Measurements from ENCODE around the gene PSME3IP1.

The PSME3IP1 gene

DNA sequence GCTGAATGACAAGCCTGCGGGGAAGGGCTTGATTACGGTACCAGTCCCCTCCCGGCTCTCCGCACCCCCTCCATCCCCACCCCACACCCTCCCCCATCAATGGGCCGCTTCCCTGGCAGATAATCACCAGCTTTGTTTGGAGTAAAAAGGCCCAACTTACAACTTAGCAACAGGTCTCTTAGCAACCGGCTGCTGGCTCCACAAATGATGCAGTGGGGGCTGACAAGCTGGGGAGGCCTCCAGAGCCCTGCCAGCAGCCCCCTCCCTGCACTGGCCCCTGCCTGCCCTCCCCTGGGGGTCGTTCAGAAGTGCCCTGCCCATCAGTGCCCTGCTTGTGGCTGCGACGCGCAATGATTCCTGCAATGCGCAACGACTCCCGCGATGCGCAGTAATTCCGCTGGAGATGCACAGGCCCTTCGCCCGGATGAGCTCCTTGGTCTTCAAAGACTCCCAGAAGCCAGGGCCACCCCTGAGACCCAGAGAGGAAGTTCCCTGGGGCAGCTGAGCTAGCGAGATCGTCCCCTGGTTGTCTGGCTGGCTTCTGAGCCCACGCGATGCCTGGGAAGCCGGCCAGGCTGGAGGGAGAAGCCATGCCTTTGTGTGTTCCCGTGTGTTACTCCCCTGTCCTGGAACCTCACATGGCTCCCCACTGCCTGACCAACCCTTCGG lies 70.2 kb downstream of the PSME3IP1 start:
- CTCF ChIA-PET: interaction anchor here (1.5 to 3.9 kb wide), 2 partner anchors 22 to 32 kb away, joined by 5 to 20 read pairs; partner anchors contain the start of gene CPNE2
- POLR2A ChIA-PET: interaction anchor here (0.5 kb wide), 1 partner anchor 213 kb away, joined by 3 read pairs; no protein-coding TSS in a partner anchor
- TF ChIP-seq, protein P1, sequence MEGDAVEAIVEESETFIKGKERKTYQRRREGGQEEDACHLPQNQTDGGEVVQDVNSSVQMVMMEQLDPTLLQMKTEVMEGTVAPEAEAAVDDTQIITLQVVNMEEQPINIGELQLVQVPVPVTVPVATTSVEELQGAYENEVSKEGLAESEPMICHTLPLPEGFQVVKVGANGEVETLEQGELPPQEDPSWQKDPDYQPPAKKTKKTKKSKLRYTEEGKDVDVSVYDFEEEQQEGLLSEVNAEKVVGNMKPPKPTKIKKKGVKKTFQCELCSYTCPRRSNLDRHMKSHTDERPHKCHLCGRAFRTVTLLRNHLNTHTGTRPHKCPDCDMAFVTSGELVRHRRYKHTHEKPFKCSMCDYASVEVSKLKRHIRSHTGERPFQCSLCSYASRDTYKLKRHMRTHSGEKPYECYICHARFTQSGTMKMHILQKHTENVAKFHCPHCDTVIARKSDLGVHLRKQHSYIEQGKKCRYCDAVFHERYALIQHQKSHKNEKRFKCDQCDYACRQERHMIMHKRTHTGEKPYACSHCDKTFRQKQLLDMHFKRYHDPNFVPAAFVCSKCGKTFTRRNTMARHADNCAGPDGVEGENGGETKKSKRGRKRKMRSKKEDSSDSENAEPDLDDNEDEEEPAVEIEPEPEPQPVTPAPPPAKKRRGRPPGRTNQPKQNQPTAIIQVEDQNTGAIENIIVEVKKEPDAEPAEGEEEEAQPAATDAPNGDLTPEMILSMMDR (IDR thresholded peaks at IDR 0.05; ENCODE audit: insufficient read depth, low read length, missing control alignments): no peak
- H3K4me3 ChIP-seq (ENCODE audit: low read depth, low read length): no peak overlapping the region
- no peak for DNase-seq (ENCODE audit: low read depth, low spot score)

DNA sequence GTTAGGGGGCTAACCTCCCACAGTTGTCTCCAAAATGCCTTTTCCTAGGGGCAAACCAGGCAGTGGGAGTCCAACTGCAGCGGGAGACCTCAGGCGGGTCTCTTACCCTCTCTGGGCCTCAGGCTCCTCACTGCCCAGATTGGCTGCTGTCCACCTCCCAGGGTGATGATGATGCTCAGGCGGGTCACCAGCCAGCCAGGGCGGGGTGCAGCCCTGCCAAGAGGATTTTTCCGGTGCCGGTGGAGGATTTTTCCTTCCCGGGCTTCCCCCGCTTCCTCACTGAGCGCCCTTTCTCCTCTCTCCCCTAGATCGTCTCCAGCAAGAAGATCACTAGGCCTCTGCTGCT lies 70.7 kb downstream of the PSME3IP1 start:
- DNase-seq (ENCODE audit: low read depth, low spot score): no peak
- TF ChIP-seq, protein P1 (IDR thresholded peaks at IDR 0.05; ENCODE audit: insufficient read depth, low read length, missing control alignments): no peak
- H3K4me3 ChIP-seq (ENCODE audit: low read depth, low read length): no peak overlapping the region
- ChIA-PET POLR2A (interaction anchor here (0.5 kb wide), 1 partner anchor 212 kb away, joined by 3 read pairs; no protein-coding TSS in a partner anchor), CTCF (interaction anchor here (1.5 to 3.9 kb wide), 2 partner anchors 22 to 31 kb away, joined by 5 to 20 read pairs; partner anchors contain the start of gene CPNE2)

DNA sequence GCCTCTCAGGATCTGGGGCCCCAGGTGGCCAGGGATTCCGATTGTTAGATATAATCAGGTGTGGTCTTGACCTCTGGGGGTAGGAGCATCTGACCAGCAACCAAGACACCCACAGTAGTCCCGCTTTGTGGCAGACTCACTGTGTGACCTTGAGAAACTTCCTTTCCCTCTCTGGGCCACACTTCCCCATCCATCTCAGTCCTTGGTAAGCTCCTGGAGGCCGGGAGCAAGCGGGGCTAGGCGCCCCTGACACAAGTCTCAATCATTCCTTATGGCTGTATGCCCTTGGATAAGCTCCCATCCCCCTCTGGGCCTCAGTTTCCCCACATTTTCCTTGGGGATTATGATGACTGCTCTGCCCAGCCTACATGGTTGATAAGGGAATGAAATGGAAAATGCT lies 72.2 kb downstream of the PSME3IP1 start:
- no peak for DNase-seq (ENCODE audit: low read depth, low spot score)
- POLR2A ChIA-PET: no interaction called here
- CTCF ChIA-PET: interaction anchor here (0.7 to 3.9 kb wide), 4 partner anchors 20 to 53 kb away, joined by 3 to 20 read pairs (median 4); partner anchors contain the start of gene CPNE2
- TF ChIP-seq, protein P1 (IDR thresholded peaks at IDR 0.05; ENCODE audit: insufficient read depth, low read length, missing control alignments): no peak
- H3K4me3 ChIP-seq (ENCODE audit: low read depth, low read length): no peak overlapping the region

DNA sequence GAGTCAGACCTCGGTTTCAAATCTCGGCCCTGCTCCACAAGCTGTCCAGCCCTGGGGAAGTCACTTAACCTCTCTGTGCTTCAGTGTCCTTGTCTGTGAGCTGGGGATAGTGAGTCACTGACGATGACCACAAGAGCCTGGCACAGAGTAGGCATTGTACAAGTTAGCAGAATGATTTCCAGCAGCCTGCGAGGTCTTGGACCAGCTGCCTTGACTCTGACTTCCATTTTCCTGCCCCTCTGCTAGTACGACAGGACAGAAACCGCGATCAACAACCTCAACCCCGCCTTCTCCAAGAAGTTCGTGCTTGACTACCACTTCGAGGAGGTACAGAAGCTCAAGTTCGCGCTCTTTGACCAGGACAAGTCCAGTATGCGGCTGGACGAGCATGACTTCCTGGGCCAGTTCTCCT lies 72.8 kb downstream of the PSME3IP1 start:
- no peak for DNase-seq (ENCODE audit: low read depth, low spot score)
- CTCF ChIA-PET: interaction anchor here (0.7 to 3.9 kb wide), 4 partner anchors 19 to 53 kb away, joined by 3 to 20 read pairs (median 4); partner anchors contain the start of gene CPNE2
- no peak overlapping the region for H3K4me3 ChIP-seq (ENCODE audit: low read depth, low read length)
- POLR2A ChIA-PET: no interaction called here
- TF ChIP-seq, protein P1 (IDR thresholded peaks at IDR 0.05; ENCODE audit: insufficient read depth, low read length, missing control alignments): no peak

DNA sequence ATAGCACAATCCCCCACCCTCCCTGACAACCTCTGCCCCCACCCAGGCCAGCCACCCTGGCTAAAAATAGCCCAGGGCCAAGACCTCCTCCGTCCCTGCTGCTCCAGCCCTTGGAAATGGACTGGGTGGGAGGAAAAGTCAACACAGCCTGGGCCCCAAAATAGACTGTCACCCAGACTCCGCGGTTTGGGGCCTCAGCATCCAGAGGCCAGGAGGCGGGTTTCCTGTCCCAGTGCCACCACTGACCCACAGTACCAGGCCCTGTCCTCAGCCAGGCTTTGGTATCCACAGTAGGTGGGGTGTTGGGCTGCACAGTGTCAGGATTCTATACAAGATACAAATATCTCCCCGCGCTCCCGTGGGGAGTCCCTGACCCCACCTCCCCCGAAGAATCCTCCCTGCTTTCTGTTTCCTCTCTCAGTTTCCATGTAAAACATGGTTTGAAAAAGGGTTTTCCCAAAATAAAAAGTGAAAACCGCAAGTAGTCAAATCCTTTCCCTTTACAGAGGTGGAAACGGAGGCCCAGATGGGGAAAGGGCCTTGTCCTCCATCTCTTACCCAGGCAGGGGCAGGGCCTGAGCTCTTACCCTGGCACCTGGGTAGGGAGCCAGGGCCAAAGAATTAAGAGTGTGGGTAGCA lies 73.3 kb downstream of the PSME3IP1 start:
- no peak overlapping the region for H3K4me3 ChIP-seq (ENCODE audit: low read depth, low read length)
- TF ChIP-seq, protein P1 (IDR thresholded peaks at IDR 0.05; ENCODE audit: insufficient read depth, low read length, missing control alignments): no peak
- ChIA-PET POLR2A (no interaction called here), CTCF (interaction anchor here (0.7 to 3.9 kb wide), 2 partner anchors 19 kb away, joined by 3 to 20 read pairs; partner anchors contain the start of gene CPNE2)
- DNase-seq (ENCODE audit: low read depth, low spot score): no peak

DNA sequence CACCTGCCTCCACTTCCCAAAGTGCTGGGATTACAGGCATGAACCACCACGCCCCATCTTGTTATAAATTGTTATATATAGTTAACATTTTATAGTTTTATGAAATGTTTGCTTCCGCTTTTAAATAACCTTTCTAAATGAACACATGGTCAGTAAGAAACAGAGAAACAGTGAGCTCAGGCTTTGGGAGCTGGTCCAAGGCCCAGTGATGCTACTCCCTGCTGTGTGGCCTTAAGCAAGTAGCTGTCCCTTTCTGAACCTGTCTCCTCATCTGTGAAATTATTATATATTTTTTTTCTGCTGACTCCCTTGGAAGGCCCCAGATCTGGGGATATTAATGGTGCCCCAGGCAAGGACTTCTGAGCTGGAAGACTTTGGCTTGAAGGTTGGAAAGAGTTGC lies 74.4 kb downstream of the PSME3IP1 start:
- CTCF ChIA-PET: interaction anchor here (0.5 to 0.7 kb wide), 2 partner anchors 18 to 287 kb away, joined by 3 to 4 read pairs; no protein-coding TSS in a partner anchor
- no peak for DNase-seq (ENCODE audit: low read depth, low spot score)
- POLR2A ChIA-PET: no interaction called here
- H3K4me3 ChIP-seq (ENCODE audit: low read depth, low read length): no peak overlapping the region
- TF ChIP-seq, protein P1 (IDR thresholded peaks at IDR 0.05; ENCODE audit: insufficient read depth, low read length, missing control alignments): no peak
